Smooth muscle cell (in vitro differentiated cells): ENCODE results near the gene CIAPIN1. TPM values are rescaled to one million over a fixed set of nuclear protein-coding genes. Genes with fewer than 3 reads are reported as not detected.

Experiments used
- DNase-seq: peaks from one replicate; lab custom pipeline; 2025; ENCODE audit not compliant: unreplicated experiment; lab: John Stamatoyannopoulos, UW
- H2AFZ ChIP-seq: fragments of 200-600 bp; sonication (generic); 2 replicates; pipeline ENCODE4 v1.6.0; 2016; ENCODE audit warnings: antibody characterized with exemption, low read depth, mild to moderate bottlenecking
- H3F3A ChIP-seq: fragments of 200-600 bp; sonication (generic); 2 replicates; pipeline ENCODE4 v1.6.0; 2017; ENCODE audit warnings: antibody characterized with exemption, low read depth
- H3K27ac ChIP-seq: fragments of 200-600 bp; sonication (generic); 2 replicates; pipeline ENCODE4 v1.5.1; 2016; ENCODE audit warnings: low read depth, mild to moderate bottlenecking
- H3K27me3 ChIP-seq: fragments of 200-600 bp; sonication (generic); 2 replicates; pipeline ENCODE4 v1.6.1; 2016; ENCODE audit warnings: low read depth, mild to moderate bottlenecking
- H3K36me3 ChIP-seq: fragments of 200-600 bp; sonication (generic); 2 replicates; pipeline ENCODE4 v1.5.1; 2016; ENCODE audit warnings: low read depth
- H3K4me1 ChIP-seq: fragments of 200-600 bp; sonication (generic); 2 replicates; pipeline ENCODE4 v1.5.1; 2016; ENCODE audit warnings: low read depth
- H3K4me2 ChIP-seq: fragments of 200-600 bp; sonication (generic); 2 replicates; pipeline ENCODE4 v1.6.0; 2016; ENCODE audit warnings: mild to moderate bottlenecking
- H3K4me3 ChIP-seq: fragments of 200-600 bp; sonication (generic); 2 replicates; pipeline ENCODE4 v1.5.1; 2016; ENCODE audit warnings: mild to moderate bottlenecking
- H3K79me2 ChIP-seq: fragments of 200-600 bp; sonication (generic); 2 replicates; pipeline ENCODE4 v1.6.0; 2016; ENCODE audit warnings: low read depth, mild to moderate bottlenecking
- H3K9ac ChIP-seq: fragments of 200-600 bp; sonication (generic); 2 replicates; pipeline ENCODE4 v1.6.0; 2016; ENCODE audit warnings: low read depth
- H3K9me3 ChIP-seq: fragments of 200-600 bp; sonication (generic); replicated peaks from 2 replicates; pipeline ENCODE4 v1.5.1; 2016; ENCODE audit warnings: low read depth
- H4K20me1 ChIP-seq: fragments of 200-600 bp; sonication (generic); 2 replicates; pipeline ENCODE4 v1.6.0; 2016; ENCODE audit warnings: low read depth
- WGBS: methylation state at CpG from one replicate; pipeline ENCODE4 v1.1.7; 2016; ENCODE audit warnings: low lambda C conversion rate; 5-methylcytosine and 5-hydroxymethylcytosine counted together
- polyA plus RNA-seq: library from polyadenylated mRNA; unstranded; fragments of >200 nt; fragmentation: Nextera tagmentation; extraction: Ambion mirVana; gene quantifications from 2 replicates; pipeline ENCODE4 v1.2.1, GENCODE V29; 2016
- total RNA-seq: library from RNA; depleted of rRNA; stranded (reverse); fragments of >200 nt; gene quantifications from 2 replicates; pipeline ENCODE4 v1.2.3, GENCODE V29; 2014
- TF ChIP-seq, protein P1 (sequence below): fragments of 200-600 bp; sonication (generic); IDR thresholded peaks from 2 replicates; pipeline ENCODE4 v1.5.1; 2017; ENCODE audit warnings: borderline replicate concordance, mild to moderate bottlenecking, antibody characterized with exemption; ENCODE audit not compliant: insufficient read depth, poor library complexity, severe bottlenecking

Gene CIAPIN1
- total and polyA plus RNA-seq, 2 experiments from 2014 or later: 36.6 to 58.1 TPM

DNA sequence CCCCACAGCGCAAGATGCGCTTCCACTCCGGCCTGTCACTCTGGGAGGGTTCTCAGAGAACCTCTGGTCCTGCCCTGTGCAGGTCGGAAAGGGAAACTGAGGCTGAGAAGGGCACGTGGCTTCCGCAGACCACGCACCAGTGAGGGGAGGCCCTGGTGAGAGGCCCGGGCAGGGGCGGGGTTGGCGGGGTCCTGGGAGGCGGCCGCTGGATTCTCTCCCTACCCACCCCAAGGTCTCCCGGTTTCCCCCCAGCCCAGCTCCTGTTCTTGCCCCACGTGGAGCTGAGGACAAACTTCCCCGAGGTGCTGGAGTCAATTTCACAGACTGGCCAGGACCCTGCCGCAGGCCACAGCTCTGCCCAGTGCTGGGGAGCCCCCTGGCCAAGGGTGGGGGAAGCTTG is 31.1 kb downstream of the CIAPIN1 start:
- Histone ChIP-seq H3K4me3 (no peak overlapping the region), H2AFZ (no peak overlapping the region), H3K9me3 (no peaks in the 10 kb centered on the region), H3K4me2 (no peak overlapping the region), H3K36me3 (no peaks in the 10 kb centered on the region), H3K4me1 (peaks cover 5% of the 10 kb centered on the region), H3K27me3 (no peaks in the 10 kb centered on the region), H3K27ac (no peak overlapping the region), H3K79me2 (no peaks in the 10 kb centered on the region), H3K9ac (no peak overlapping the region), H4K20me1 (no peaks in the 10 kb centered on the region), H3F3A (no peaks in the 10 kb centered on the region)
- 95% methylated on average over 12 of the region's 16 CpGs for WGBS
- no peak for DNase-seq
- TF ChIP-seq, protein P1, sequence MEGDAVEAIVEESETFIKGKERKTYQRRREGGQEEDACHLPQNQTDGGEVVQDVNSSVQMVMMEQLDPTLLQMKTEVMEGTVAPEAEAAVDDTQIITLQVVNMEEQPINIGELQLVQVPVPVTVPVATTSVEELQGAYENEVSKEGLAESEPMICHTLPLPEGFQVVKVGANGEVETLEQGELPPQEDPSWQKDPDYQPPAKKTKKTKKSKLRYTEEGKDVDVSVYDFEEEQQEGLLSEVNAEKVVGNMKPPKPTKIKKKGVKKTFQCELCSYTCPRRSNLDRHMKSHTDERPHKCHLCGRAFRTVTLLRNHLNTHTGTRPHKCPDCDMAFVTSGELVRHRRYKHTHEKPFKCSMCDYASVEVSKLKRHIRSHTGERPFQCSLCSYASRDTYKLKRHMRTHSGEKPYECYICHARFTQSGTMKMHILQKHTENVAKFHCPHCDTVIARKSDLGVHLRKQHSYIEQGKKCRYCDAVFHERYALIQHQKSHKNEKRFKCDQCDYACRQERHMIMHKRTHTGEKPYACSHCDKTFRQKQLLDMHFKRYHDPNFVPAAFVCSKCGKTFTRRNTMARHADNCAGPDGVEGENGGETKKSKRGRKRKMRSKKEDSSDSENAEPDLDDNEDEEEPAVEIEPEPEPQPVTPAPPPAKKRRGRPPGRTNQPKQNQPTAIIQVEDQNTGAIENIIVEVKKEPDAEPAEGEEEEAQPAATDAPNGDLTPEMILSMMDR: no peak

DNA sequence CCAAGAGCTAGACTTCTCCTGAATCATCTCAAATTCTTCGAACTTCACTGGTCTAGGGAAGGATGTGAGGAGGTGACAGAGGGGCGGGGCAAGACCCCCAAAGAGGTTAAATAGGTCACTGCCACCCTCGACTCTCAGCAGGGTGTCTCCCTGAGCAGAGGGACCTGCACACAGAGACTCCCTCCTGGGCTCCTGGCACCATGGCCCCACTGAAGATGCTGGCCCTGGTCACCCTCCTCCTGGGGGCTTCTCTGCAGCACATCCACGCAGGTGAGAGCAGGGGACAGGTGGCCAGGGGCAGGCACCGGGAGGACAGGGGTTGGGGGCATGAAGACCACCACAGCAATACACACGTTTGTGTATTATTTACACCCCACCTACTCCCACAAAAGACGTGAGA is 33.5 kb downstream of the CIAPIN1 start:
- Histone ChIP-seq H3K79me2 (no peaks in the 10 kb centered on the region), H3K4me1 (no peaks in the 10 kb centered on the region), H2AFZ (no peak overlapping the region), H3K27me3 (no peaks in the 10 kb centered on the region), H3F3A (no peaks in the 10 kb centered on the region), H3K4me2 (no peak overlapping the region), H3K4me3 (no peak overlapping the region), H3K9ac (no peak overlapping the region), H3K36me3 (no peaks in the 10 kb centered on the region), H4K20me1 (no peaks in the 10 kb centered on the region), H3K9me3 (no peaks in the 10 kb centered on the region), H3K27ac (no peak overlapping the region)
- no peak for DNase-seq
- 88% methylated on average over 7 of the region's 7 CpGs for WGBS
- TF ChIP-seq, protein P1: no peak

DNA sequence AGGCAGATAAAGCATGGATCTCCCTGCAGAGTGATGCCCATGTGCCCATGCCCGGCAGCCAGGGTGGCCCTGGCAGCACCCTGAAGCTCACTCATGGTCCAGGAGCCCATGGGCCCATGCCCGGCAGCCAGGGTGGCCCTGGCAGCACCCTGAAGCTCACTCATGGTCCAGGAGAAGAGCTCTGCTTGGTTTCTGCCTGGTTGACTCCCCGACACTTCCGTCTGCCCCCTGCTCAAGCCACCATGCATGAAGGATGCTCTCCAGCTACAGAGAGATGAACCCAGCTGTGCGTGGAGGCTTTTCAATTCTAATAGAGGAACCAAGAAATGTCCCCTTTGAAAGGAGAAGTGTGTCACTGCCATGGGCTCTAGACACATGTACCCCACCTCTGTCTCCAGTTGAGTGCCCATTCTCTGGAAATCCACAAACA is 33.9 kb downstream of the CIAPIN1 start:
- 95% methylated on average over 5 of the region's 5 CpGs for WGBS
- Histone ChIP-seq H3K27ac (no peak overlapping the region), H3K36me3 (no peaks in the 10 kb centered on the region), H4K20me1 (no peaks in the 10 kb centered on the region), H3K4me2 (no peak overlapping the region), H3K79me2 (no peaks in the 10 kb centered on the region), H3K27me3 (no peaks in the 10 kb centered on the region), H2AFZ (no peak overlapping the region), H3K4me1 (no peaks in the 10 kb centered on the region), H3K9ac (no peak overlapping the region), H3K4me3 (no peak overlapping the region), H3F3A (no peaks in the 10 kb centered on the region), H3K9me3 (no peaks in the 10 kb centered on the region)
- TF ChIP-seq, protein P1: no peak
- DNase-seq: no peak

DNA sequence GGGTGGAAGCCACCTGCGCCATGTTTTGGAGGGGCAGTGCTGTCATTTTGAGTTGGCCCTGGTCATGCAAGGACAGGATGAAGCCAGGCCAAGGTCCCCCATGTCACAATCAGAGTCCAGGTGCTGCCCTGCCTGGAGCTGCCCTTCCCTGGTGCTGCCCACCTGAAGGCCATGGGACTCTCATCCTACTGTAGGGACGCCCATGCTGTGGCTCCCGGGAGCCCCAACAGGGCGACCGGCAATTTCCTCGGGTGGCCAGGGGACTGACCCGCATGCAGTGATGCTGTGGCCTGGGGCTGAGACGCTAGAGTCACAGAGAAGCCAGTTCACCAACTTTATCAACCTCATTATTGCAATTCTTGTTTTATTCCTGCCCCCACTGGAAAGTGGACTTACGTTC is 34.6 kb downstream of the CIAPIN1 start:
- TF ChIP-seq, protein P1: no peak
- H4K20me1 ChIP-seq: no peaks in the 10 kb centered on the region
- no peak overlapping the region for H3K9ac ChIP-seq
- WGBS: 91% methylated on average over 9 of the region's 9 CpGs
- no peak overlapping the region for H2AFZ ChIP-seq
- DNase-seq: no peak
- H3K79me2 ChIP-seq: no peaks in the 10 kb centered on the region
- H3K4me1 ChIP-seq: no peaks in the 10 kb centered on the region
- H3K4me3 ChIP-seq: no peak overlapping the region
- no peaks in the 10 kb centered on the region for H3F3A ChIP-seq
- H3K4me2 ChIP-seq: no peak overlapping the region
- no peaks in the 10 kb centered on the region for H3K27me3 ChIP-seq
- no peaks in the 10 kb centered on the region for H3K36me3 ChIP-seq
- H3K9me3 ChIP-seq: no peaks in the 10 kb centered on the region
- no peak overlapping the region for H3K27ac ChIP-seq
